DMS114 treated with DMSO at 0.1 percent for 48 hours (cell line): Measurements from ENCODE around the gene NT5DC4.

ENCODE experiments used
- DNase-seq: peaks from one replicate; lab custom pipeline; 2025; ENCODE audit not compliant: unreplicated experiment; lab: John Stamatoyannopoulos, UW

NT5DC4 gene

GRCh38 chr2:112722816-112723546 lies 2.2 kb downstream of the NT5DC4 start:
- DNase-seq, result no peak

GRCh38 chr2:112723547-112723940 lies 2.7 kb downstream of the NT5DC4 start:
- DNase-seq, result no peak

GRCh38 chr2:112723995-112724394 lies 3.2 kb downstream of the NT5DC4 start:
- no peak for DNase-seq

- no peak for DNase-seq
Observed at GRCh38 chr2:112724591-112725525, 4.0 kb downstream of the NT5DC4 start.

GRCh38 chr2:112725545-112726457 lies 5.0 kb downstream of the NT5DC4 start:
- no peak for DNase-seq

GRCh38 chr2:112726487-112727190 lies 5.8 kb downstream of the NT5DC4 start:
- DNase-seq, result peak; percentile 30

GRCh38 chr2:112727276-112728028 lies 6.6 kb downstream of the NT5DC4 start:
- no peak for DNase-seq

- DNase-seq, result no peak
Observed at GRCh38 chr2:112728029-112728362, 7.2 kb downstream of the NT5DC4 start.

GRCh38 chr2:112728378-112729175 lies 7.8 kb downstream of the NT5DC4 start:
- no peak for DNase-seq

GRCh38 chr2:112730216-112730615 lies 9.4 kb downstream of the NT5DC4 start:
- no peak for DNase-seq

GRCh38 chr2:112730791-112731190 lies 10.0 kb downstream of the NT5DC4 start:
- no peak for DNase-seq

GRCh38 chr2:112731479-112731878 lies 10.7 kb downstream of the NT5DC4 start:
- DNase-seq, result no peak

GRCh38 chr2:112733456-112733855 lies 12.6 kb downstream of the NT5DC4 start:
- no peak for DNase-seq

- no peak for DNase-seq
Observed at GRCh38 chr2:112733871-112734270, 13.1 kb downstream of the NT5DC4 start.

GRCh38 chr2:112737542-112738232 lies 16.9 kb downstream of the NT5DC4 start:
- no peak for DNase-seq

- DNase-seq, result no peak
Observed at GRCh38 chr2:112740527-112740926, 19.7 kb downstream of the NT5DC4 start.

- DNase-seq, result peak; percentile 15
Observed at GRCh38 chr2:112749755-112750559, 29.1 kb downstream of the NT5DC4 start.

GRCh38 chr2:112750560-112750843 lies 29.7 kb downstream of the NT5DC4 start:
- DNase-seq, result no peak
